Measurements from ENCODE around the gene TCF4.

The TCF4 gene

DNA sequence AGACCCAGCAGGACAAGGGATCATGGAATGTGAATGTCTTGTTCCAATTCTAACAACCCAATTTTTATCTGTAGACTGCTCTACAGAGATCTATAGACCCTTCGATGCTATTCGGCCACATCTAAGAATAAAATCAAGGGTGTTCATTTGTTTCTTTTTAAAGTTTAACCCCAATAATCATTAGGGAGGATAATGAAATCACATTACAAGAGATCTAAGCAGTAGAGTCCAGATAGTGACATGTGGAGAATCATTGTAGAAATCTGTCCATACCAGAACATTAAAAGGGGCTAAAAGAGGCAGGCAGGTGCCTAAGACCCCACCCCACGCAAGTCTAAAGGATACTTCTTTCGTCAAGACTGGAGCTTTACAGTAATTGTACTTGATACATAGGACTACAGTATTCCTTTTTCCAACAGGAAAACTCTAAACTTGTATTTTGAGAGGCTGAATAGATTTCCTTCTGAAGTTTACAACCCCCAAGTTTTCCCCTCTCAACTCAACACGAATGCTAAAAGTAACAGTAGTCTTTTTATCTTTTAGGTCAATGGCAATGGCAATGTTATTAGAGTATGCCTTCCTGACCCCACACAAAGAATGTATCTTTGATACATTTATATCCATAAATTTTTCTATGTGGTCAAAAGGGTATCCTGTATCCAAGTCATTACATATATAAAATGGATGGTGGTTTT lies 183.7 kb downstream of the TCF4 start:
- DNase-seq = no peak

DNA sequence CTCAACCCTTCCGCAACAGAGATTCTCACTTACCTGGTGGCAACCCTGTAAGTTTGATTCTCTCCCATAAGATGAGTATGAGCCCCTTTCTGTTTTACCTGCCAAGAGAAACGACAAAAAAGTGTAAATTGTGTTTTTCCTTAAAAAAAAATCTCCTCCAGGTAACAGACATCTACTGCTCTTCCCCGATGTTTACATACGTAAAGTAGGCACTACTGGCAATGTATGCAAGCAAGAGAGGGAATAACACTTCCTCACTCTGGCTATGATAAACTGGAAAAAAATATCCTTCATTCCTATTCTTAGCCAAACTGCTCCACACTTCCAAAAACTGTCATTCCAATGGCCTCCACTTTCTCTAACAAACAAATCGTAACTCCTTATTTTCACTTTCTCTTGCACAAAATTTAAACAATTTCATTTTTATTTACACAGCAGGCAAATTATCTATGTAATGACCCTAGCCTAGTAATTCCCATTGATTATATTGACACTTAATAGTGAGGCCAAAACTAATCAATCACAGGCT lies 184.5 kb downstream of the TCF4 start:
- DNase-seq = no peak

DNA sequence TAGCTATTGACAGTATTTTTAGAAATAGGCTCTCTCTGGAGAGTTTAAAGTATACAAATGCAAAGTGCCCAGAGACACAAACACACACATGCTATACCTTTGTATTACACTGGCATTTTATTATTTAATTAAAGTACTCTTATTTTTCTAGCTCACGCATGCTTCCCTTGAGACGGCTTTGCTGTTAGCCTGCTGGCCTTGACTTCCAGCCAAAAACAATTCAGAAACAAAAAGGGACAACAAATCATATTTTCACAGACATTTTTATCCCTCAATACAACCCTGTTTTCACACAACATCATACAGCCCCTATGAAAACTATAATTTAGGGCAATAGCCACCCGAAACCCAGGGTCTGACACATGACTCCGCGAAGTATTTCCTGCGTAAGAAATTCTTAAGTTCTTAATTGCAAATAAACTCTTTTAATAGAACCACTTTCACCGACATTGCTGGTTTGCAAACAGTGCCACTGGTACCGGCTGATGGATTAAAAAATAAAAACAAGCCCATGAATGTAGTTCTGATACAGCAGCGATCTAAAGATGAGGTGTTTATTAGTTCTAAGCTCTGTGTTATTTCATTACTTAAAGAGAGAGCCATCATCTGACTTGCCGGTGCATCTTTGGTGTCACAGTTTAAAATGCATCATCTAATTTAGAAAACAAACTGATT lies 185.1 kb downstream of the TCF4 start:
- no peak for DNase-seq

DNA sequence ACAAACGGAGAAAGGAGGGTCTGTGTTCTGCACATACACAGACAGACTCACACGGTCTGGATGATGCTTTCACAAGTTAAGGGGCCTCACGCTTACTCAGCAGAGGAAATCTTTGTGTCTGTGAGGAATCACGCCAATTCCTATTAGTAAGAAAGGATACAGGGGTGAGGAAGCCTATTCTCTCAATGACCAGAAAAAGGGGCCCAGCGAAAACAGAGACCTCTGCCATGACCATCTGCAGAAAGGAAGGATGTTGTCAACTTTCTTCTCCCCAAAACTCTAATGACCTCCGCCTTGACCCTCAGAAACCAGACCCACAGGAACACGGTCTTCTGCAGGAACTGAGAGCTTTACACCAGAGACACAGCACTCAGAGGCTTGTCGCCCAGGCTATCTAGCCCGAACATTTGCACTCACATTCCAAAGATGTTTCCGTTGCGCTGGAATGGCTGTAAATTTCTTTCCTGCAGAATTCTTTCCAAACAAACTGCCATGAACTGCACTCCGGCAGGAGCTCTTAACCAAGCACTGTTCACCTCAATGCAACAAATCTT lies 186.3 kb downstream of the TCF4 start:
- DNase-seq = no peak

DNA sequence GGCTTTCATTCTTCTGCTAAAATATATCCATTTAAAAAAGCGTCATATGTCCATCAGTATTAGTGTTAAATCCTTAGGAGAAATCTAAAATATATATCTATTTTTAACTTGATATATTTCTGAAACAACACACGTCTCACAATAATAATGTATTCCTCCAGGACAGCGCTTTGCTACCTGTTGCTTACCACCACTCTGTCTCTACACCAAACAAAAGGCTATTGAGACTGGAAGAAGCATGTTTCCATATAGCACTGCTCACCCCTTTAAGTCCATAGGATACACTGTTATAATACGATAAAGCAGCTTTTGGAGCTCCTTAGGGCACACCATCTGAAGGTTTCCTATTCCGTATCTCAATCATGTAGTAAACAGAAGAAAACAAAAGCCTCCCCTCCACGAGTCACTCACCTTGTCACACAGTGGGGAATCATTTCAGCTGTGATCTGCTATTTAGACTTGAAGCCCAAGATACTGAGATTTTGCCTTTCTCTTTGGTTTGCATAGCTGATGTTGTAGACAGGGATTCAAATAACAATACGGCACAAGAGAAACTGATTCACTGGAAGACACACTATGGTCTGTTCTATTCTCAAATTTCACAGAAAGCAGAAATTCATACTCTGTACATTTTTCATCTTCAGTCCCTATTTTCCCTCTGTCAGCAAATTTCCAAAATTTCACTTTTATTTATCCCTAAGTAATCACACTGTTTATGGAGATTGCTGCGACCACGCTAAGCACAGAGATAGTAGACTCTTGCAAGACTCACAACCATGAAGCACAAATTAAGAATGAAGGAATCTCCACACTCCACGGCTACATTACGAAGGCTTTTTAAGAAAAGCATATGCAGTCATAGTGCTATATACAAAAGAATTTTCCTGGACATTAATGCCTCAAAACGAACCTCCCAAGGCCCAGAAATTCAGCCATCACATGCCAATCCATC lies 187.1 kb downstream of the TCF4 start:
- no peak for DNase-seq

DNA sequence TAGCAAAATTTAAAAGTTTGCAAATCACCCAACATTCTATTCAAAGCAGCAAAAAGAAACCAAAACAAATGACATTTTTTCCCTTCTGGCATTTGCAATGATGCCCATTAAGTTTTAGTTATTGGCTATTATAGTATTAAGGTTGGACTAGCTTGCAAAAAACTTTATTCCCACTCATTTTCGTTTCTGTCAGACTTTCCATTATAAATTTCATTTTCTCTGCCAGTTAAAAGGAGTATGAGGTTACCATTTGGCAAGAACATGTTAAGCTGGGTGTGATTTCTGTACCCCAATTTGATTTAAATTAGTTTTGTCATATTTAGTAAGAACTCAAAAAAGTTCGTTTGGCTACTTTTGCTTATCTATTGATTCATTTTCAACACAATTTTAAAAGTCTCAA lies 187.9 kb downstream of the TCF4 start:
- DNase-seq = no peak

DNA sequence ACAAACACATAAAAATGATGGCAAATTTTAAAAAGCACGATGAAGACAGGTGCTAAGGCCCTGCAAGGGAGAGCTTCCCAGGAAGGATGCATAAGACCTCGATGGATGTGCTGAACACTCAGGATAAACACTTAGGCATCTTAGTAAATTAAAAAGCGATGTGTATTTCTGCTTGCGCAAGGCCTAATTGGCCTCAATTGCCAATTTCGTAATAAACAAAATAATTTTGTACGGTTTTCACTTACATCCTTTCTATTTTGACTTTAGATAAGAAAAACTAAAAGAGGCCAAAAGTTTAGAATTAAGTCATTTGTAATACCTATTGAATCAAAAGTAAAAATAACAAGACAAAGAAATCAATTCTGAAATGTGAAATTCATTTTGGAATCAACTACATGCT lies 189.1 kb downstream of the TCF4 start:
- DNase-seq = no peak

DNA sequence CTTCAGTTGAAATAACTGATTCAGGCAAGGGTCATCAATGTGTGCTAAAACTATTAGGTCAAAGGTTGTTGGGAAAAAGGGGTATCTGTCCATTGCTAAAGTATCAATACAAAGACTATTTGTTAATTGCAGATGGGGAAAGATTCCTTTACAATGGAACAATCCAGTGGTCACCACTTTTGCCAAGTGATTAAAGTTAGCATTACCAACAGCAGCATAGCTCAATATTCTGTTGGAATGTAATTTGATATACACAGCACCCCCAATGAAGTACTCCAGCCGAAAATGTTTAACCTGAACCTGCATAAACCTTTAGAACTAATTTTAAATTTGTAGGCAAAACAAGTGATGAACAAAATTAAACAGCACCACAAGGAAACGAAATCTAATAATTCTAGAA lies 191.0 kb downstream of the TCF4 start:
- no peak for DNase-seq

DNA sequence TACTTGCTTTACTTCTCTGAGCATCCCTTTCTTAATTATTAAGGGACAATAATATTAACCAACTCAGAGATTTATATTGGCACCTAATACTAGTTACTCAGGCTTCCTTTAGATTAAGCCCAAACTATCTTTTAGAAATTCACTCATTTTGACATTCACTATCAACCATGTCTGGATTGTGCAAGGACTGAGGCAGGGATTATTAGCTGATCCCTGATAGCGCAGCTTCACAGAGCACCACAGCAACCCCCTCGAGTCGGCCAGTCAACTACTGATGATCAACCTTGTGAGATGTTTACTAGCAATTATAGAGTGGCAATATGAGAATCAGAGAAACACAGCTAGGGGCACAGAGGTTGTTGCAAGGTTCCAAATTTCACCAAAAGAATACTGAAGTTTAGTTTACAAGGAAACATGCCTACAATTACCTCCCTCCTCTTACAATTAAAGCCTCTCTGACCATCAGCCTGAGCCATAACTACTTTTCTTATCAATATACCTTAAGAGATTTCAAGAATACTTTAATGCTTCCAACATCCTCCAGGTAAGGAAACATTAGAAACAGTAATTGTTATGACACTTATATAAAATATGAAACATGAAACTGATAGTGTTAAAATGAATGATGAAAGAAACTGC lies 191.6 kb downstream of the TCF4 start:
- DNase-seq = no peak

DNA sequence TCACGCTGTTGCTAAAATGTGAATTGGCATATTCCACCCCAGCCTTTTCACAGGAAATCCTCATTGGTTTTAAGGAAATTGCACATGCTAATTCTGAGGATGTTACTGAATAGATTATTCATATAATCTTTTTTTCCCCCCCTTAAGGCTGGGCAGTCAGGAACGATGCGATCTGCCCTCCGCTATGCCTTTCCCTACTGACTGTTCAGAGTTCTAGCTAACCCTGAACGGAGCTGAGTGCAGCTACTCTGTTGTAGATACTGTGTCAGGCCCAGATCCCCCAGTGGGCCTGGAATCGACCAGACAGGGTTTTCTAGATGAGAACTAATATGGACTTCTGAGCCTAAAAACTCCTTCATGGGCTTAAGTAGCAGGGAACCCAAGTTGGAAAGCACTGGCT lies 192.2 kb downstream of the TCF4 start:
- no peak for DNase-seq

DNA sequence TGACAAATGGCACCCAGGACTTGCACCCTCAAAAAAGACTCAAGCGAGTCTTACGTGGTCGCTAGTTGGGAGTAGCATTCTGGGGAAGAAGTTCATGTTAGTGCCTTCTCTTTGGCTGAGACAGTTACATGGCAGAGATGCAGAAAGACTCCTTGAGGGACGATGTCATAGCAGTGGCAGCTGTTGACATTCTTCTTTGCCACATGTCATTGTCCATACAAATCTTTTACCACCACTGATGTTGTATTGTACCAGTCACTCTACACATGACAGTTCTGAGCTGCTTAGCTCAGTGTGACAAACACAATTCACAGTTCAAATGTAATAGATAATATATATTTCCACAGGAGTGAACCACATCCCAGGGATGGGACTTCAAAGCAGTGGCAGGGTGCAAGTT lies 197.1 kb downstream of the TCF4 start:
- DNase-seq = no peak

DNA sequence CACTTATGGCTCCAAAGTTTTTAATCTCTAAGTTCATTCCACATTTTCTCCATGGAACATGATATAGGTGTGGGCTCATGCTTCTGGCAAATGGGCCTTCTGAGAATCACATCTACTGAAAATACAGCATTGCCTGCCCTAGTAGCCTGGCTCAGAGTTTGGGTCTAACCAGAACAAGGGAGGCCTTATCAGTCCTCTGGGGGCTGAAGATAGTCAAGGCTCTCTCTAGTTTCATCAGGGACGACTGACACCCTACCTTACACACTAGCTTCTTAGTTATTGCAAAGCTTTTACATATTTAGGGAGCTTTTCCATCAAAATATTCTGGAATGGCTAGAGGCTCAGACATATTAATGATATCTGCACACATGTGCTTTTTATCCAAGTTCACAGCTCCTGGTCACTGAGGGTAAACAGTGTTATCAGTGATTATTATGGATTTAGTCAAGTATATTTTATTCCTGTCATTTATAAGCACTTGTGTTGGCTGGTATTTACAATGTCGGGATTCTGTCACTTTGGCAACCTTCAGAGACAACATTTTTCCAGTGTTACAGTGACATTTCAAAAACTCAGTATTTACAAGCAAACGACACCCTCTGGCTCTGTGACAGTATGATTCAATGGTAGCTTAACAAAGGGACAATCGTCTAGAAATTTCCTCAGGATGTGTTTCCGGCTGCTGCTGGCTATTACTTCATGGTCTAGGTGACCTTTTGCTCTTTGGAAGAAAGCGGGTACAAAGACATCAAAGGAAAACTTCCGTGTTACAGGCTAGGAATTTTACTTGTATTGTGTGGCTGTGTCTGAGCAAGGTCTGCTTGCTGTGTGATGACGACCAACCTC lies 200.6 kb downstream of the TCF4 start:
- DNase-seq = no peak

DNA sequence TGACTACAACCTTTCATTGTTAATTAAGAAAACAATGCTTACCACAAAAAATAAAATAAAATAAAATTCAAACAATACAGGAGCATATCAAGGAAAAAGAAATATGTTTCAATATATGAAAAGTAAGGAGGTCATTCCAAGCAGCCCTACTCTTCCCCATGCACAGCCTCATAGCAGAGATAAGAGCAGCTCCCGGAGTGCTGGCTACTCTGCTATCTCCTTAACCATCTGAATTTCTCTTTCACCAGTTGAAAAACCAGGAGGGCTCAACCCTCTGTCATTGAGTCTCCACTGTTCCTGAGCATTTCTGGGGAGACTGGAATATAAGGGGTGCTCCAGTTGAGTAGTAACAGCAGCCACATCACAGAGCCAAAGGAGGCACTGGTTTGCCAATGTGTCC lies 201.4 kb downstream of the TCF4 start:
- DNase-seq = no peak

DNA sequence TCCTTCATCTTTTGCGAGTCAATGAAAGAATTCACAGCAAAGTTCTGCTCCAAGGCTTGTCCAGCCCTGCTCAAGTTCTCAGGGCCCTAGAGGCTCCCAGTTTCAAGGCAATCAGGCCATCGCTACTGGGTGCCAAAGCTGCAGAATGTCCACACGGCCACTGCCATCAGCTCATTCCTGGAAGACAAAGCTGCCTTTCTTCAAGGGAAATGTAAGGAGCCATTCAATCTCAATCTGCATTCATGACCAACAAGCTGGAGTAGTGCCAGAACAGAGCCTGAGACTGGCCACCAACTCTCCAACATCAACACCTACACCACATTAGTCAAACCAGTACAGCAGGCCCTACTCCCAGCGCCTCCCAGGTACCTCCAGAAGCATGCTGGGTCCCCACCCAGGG lies 202.2 kb downstream of the TCF4 start:
- DNase-seq = no peak

DNA sequence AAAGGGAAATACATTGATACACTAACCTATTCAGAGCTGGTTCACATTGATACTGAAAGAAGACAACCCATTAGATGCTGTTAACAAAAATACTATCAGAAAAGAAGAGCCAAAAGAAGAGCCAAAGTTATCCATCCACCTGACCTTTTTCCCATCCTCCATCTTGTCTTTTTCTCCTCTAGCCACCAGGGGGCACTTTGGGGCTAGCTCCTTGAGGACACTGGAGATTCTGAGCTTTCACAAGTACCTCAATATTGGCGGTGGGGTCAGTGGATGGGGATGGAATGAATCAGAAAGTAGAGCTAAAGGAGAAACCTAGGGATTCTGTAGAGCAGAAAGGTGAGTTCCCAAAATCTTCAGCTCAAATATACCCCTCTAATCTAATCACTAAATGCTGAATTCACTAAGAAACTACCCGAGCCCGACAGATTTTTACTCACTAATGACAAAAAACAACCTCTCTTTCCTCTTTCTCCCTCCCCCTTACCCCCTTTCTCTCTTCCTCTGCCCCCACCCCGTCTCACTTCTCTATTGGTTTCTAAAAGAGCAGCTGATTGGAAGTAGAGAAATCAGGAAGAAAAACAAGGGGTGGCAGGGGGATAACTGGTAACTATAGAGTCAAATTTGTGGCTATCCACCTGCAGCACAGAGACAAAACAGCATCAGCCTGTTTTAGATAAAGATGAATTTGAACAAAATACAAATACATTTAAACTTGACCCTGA lies 203.3 kb downstream of the TCF4 start:
- no peak for DNase-seq

DNA sequence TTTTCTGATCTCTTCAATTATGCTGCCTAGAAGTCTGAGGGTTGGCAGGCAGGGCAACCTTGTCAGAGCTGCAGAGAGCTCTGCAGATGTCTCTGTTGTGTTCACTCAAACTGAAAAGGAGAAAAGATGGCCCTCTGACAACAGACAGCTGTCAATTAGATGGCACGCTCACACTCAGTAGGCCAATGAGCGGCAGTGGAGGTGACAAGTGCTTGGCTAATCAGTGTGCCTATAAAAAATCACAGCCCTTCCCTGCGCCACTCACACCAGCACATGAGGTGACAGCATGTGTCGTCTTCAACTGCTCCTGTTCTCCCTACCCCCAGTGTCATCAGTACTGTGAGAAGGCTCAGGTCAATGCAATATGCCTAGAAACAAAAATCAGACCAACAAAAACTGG lies 203.9 kb downstream of the TCF4 start:
- DNase-seq = no peak

DNA sequence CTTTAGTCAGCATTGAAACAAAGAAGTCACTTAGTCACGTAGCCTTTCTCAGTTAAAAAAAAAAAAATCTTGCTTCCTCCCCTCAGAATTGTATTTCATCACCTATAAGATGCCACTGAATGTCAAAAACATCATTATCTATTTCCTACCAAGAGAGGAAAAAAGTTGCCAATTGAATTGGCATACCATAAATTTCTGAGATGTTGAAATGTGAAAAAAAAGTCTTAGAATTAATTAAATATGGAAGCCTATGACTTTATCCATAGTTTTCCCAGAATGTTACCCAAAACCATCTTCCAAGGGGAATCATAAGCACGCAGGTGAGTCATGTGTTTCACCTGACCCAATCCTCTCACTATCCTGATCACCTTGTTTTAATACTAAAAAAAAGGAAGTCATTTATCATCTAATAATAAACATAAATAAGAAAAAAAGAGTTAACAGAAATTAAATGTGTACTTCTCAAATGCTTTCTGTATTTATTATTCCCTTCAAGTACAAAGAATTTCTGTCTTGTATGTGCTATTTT lies 205.7 kb downstream of the TCF4 start:
- DNase-seq = no peak

DNA sequence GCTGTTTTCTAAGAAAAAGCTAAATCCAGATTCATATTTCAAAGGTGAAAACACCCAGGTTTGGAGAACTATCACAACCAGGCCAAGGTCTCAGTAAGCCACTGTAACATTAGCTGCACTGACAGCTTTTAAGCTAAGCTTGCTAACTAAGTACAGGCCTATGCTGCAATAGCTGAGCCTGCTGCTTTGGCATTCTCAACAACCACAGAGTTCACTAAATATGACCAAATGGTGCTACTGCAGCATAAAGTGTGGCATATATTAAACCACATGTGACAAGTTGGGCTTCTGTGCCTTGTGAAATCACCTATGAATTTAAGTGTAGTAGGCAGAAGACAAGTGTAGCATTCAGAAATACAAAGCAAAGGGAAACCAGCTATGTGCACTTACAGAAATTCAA lies 206.7 kb downstream of the TCF4 start:
- DNase-seq = no peak

DNA sequence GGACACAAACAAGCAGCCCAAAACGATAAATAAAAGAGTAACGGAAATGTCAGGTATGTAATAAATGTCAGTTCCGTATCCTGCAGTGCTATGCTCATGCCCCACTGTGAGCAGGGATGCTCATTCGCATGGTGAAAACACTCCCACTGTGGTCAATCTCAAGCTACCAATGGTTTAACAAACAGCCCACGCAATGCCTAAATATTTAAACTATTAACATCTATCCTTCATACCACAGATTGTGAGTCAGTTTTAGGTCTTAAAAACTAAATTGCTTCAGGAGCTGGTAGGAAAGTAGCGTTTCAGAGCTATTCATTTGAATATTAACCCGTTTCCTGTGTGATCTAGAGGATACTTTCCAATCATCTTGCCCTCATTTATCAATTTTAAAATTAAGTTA lies 207.4 kb downstream of the TCF4 start:
- DNase-seq = no peak

DNA sequence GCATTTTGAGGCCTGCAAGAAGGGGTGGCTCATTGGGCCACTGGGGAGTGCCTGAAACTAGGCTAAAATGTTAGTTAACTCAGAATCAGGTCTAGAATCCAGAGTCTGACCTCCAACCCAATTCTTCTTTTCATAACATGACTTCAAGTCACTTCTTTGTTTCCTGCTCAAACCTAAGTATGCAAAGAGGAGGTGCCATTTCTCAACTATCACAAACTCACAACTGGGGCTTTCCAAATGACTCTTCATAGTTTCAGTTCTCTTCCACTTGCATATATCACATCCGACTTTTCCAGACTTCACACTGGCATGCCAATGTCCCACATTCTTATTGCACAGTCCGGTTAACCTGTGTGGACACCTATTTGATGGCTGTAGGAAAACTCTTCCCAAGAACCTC lies 211.6 kb downstream of the TCF4 start:
- DNase-seq = no peak

DNA sequence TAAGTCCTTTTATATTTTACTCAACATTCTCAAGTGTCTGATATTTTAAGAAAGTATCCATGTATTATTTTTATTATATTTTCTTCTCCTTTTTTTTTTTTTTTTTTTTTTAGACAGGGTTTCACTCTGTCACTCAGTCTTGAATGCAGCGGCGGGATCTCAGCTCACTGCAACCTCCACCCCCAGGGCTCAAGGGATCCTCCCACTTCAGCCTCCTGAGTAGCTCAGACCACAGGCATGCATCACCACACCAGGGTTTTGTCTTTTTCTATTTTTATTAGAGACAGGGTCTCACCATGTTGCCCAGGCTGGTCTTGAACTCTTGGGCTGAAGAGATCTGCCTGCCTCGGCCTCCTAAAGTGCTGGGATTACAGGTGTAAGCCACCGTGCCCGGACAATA lies 212.1 kb downstream of the TCF4 start:
- DNase-seq = no peak

Data from NCI-H2029 (cell line).